ENCODE measurements around the gene SSRP1.
A peak's percentile ranks its signal among the peaks of the same experiment; 100 is the strongest.

Gene SSRP1

GRCh38 chr11:57335023-57335342 is 709 bp downstream of the SSRP1 start:
- no peak for DNase-seq

- DNase-seq, result no peak
Observed at GRCh38 chr11:57332694-57333440, 2.8 kb downstream of the SSRP1 start.

- no peak for DNase-seq
Observed at GRCh38 chr11:57331720-57332119, 4.0 kb downstream of the SSRP1 start.

GRCh38 chr11:57330029-57330428 is 5.7 kb downstream of the SSRP1 start:
- DNase-seq, result no peak

- DNase-seq, result no peak
Observed at GRCh38 chr11:57327721-57328120, 8.0 kb downstream of the SSRP1 start.

GRCh38 chr11:57325735-57326048 is 10.0 kb downstream of the SSRP1 start:
- no peak for DNase-seq

- peak; percentile 93 to 96 (median 96) for DNase-seq
Observed at GRCh38 chr11:57324886-57325734, 10.6 kb downstream of the SSRP1 start, which contains the start of gene TNKS1BP1. Gene TNKS1BP1, minus strand, starts transcription at chr11:57324952. Its CDS starts 3,067 bp downstream, at chr11:57321885.

GRCh38 chr11:57324154-57324885 is 11.4 kb downstream of the SSRP1 start:
- peak in 1 of 3 donors; percentile 26 for DNase-seq

GRCh38 chr11:57323855-57324153 is 11.9 kb downstream of the SSRP1 start:
- DNase-seq, result no peak

- DNase-seq, result no peak
Observed at GRCh38 chr11:57323167-57323854, 12.4 kb downstream of the SSRP1 start.

- DNase-seq, result peak; percentile 37 to 69 (median 53)
Observed at GRCh38 chr11:57322256-57323166, 13.2 kb downstream of the SSRP1 start.

- no peak for DNase-seq
Observed at GRCh38 chr11:57321388-57322255, 14.1 kb downstream of the SSRP1 start.

GRCh38 chr11:57320719-57321387 is 14.8 kb downstream of the SSRP1 start:
- no peak for DNase-seq

GRCh38 chr11:57320067-57320718 is 15.5 kb downstream of the SSRP1 start:
- DNase-seq, result no peak

- DNase-seq, result no peak
Observed at GRCh38 chr11:57318178-57318577, 17.5 kb downstream of the SSRP1 start.

GRCh38 chr11:57316017-57316416 is 19.7 kb downstream of the SSRP1 start:
- no peak for DNase-seq

- peak in 1 of 3 donors; percentile 27 for DNase-seq
Observed at GRCh38 chr11:57315491-57315890, 20.2 kb downstream of the SSRP1 start.

- no peak for DNase-seq
Observed at GRCh38 chr11:57314221-57314973, 21.3 kb downstream of the SSRP1 start.

GRCh38 chr11:57313788-57314135 is 21.9 kb downstream of the SSRP1 start:
- no peak for DNase-seq

Measured in suppressor macrophage treated with lipopolysaccharide for 1 hour (primary cell).